ENCODE data around the gene RAB31.

RAB31 gene

DNA sequence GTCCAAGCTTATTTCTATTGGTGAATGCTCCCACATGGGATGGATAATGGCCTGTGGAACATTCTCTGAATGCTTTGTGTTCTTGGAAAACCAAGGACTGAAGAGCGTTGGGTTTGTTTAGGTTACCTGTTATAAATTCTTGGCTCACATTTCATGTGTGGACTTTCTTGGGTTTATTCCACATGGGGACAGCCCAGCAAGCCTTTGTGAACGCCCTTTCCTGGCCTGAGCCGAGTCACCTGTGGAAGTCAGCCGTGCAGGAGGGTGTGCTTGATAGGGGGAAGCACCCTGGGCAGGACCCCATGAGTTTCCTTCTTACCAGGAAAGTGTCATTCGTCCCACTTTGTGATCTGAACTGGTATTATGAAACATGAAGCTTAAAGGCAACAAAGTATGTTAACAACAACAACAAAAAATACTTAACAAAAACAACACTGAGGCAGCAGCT is 4.1 kb downstream of the RAB31 start:
- no peak for DNase-seq (ENCODE audit: low read depth in 2 of 2)

DNA sequence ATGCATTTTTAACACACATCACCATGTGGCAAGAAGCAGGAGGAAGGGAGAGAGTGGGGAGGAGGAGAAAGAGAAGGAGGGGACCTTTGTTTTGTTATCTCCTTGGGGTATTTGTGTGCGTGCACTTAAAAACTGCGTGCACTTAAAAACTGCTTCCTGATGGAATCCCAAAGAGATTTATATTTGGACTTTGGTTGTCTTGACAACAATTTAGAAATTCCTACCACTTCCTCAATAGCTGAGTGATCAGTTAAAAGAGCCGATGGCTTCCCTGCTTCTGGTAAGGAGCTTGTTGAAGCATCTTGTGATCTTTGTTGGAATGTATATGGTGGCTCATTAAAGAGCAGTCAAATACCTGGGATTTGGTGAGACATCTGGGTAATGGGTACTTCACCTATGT is 4.5 kb downstream of the RAB31 start:
- DNase-seq (ENCODE audit: low read depth in 2 of 2) = no peak

DNA sequence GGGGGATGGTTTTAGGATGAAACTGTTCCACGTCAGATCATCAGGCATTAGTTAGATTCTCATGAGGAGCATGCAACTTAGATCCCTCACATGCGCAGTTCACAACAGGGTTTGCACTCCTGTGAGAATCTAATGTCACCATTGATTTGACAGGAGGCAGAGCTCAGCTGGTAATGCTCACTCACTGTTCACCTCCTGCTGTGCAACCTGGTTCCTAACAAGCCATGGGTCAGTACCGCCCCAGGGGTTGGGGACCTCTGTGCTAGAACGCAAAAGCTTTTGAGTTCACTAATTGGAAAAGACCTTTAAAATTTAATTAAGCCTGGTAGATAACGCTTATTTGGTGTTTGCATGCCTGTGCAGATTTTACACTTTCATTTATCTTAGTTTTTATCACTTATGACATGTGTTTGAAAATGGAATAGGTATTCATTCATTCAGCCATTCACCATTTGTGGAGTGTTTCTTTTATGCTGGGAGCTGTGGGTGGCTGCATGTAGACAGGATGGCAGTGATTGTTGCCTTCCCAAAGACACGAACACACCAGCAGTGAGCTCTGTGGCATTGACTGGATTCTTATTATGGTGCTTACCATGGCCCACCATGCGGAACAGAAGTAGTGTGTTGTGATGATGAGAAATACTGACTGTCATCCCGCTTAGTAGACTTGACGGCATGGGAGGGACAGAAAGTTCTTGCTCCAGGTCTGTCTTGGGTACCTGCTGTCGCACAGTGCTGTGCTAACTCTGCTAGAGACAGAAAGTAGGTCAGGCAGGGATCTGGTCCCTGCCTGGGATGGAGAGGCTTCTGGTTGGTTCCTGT is 6.4 kb downstream of the RAB31 start:
- DNase-seq (ENCODE audit: low read depth in 2 of 2) = no peak

DNA sequence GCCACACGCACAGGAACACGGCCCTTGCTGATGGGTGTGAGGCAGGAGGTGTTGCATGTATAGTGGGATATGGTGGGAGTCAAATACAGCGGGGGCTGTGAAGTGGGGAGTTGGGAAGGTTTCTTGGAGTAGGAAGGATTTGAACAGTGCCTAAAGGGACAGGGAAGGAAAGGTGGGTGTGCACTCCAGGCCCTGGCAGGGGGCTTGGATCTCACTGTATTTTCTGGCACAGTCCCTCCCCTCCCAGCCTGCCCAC is 6.9 kb downstream of the RAB31 start:
- DNase-seq (ENCODE audit: low read depth in 2 of 2) = no peak

DNA sequence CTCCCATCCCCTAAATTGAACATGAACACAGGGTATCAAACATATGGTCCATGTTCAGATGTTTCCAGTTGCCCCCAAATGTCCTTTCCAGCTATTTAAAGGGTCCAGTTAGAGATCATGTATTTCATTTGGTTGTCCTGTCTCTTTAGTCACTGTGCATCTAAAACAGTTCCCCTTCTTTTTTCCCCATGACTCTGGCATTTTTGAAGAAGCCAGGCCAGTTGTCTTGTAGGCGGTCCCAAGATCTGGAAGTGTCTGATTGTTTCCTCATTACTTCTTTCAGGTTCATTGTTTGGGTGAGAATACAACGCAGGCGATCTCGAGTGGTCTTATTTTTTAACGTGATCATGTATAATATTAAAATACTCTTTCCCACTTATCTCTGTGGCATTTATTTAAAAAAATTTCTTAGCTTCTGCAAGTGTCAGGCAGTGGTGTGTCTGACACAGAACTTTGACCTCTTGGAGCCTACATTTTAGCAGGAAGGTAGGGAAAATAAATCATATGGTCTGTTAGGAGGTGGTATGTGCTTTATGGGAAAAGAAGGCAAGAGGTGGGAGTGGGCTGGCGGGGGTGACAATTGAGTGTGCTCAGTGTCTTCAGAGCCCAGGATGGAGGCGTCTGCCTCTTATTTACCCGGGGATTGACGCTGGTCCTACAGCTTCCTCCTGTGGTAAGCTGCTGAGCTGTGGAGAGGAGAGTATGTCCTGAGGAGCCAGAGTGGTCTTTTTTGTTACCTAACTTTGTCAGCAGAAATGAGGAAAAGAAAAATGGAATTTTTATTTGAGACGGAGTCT is 8.1 kb downstream of the RAB31 start:
- no peak for DNase-seq (ENCODE audit: low read depth in 2 of 2)

DNA sequence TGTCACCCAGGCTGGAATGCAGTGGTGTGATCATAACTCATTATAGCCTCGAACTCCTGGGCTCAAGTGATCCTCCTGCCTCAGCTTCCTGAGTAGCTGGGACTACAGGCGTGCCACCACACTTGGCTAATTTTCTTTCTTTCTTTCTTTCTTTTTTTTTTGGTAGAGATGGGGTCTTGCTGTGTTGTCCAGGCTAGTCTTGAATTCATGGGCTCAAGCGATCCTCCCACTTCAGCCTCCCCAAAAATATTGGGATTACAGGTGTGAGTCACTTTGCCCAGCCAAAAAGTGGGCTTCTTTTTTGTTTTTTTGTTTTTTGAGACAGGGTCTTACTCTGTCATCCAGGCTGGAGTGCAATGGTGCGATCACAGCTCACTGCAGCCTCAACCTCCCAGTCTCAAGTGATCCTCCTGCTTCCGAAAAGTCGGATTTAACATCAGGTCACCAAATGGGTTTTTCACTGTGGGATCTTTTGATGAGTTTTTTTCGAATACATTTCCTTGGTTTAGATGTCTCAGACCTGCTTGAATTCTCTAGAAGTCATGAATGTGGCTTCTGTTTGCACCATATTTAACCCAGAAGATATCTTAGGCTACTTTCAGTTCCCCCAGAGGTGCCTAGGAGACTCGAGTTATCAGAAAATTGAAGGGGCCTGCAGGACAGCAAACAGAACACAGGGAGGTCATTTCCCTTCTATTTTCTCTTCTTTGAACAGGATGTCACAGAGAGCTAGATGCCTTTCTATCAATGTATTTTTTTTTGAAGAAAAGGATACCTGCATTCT is 8.9 kb downstream of the RAB31 start:
- DNase-seq (ENCODE audit: low read depth in 2 of 2) = no peak

DNA sequence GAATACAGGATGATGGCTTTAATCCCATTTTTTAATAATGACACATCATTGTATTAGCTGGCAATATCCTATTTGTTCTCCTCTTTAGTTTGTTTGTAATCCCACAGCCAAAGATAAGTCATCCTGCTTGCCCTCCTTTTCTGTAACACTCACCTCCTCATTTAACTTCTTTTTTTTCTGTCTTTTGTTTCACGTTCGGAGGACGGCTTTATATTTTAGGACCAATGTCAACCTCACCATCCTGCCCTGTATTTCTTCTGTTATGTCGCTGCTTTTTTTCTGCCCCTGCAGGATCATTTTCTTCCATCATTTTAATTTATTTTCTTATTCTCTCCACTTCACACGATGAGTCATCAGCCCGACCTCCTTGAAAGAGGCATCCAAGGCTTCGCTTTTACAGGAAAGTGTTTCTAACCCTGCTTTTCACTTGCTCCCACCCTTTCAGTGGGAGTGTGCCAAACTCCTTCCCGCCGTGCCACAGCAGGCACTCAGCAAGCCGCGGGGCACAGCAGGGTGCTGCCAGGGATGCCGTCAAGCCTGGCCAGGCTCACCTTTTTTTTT is 11.4 kb downstream of the RAB31 start:
- peak in 1 of 2 experiments; percentile 41 for DNase-seq (ENCODE audit: low read depth in 2 of 2)

DNA sequence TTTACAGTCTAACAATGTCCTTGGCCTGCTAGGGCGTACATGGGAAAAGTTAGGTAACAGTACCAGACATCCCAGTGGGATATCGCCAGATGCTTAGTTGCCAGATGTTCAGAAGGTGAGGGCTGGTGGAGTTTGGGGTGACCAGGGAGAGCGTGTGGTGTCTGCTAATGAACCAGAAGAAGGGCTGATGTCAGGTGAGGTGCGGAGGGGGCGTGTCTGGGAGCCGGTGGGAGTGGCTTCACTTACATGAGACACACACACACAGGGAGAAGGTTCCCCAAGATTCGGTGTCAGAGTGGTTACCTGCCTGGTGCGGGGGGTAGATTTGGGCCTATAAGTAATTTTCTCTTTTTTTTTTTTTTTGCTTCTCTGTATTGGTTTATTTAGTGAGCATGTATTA is 12.2 kb downstream of the RAB31 start:
- DNase-seq (ENCODE audit: low read depth in 2 of 2) = no peak

DNA sequence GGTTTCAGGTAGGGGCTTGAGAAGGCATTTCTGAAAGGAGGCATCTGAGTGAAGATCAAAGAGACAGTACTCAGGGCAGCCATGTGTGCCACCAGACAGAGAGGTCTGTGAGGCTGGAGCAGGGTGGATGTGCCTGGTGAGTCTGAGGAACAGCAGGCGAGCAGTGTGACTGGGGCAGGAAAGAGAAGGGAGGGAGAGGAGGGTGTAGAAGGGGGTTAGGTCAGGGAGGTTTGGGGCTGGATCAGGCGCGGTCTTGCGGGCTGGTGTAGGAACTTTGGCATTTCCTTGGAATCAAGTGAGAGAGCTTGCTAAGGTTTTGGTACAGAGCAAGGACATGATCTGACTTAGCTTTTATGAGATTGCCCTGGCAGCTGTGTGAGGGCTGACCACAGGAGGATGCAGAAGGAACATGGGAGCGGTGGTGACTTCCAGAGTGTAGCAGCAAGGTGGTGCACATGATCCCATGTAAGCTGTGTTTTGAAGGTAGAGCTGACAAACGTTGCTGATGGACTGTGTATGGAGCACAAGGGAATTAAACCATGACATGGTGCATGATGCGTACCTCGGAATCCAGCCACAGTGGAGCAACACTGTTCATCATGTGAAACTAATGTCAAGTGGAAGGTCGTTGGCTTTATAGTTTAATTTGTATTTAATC is 13.9 kb downstream of the RAB31 start:
- no peak for DNase-seq (ENCODE audit: low read depth in 2 of 2)

DNA sequence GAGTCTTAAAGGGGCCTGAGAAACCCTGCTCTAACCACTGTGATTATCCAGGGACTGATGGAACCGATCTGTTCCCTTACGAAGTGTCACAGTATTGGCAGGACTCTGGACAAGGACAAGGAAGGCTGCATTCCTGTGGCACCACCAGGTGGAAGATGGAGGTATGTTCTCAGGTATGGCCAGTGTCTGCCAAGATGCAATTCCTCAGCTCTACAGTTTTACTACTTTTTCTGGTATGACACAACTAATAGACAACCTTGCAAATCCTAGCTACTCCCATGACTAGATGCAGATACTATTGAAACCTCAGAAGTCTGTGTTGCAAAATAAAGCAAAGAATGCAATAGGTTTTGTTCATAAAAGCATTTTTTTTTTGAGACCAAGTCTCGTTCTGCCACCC is 14.6 kb downstream of the RAB31 start:
- DNase-seq (ENCODE audit: low read depth in 2 of 2) = no peak

DNA sequence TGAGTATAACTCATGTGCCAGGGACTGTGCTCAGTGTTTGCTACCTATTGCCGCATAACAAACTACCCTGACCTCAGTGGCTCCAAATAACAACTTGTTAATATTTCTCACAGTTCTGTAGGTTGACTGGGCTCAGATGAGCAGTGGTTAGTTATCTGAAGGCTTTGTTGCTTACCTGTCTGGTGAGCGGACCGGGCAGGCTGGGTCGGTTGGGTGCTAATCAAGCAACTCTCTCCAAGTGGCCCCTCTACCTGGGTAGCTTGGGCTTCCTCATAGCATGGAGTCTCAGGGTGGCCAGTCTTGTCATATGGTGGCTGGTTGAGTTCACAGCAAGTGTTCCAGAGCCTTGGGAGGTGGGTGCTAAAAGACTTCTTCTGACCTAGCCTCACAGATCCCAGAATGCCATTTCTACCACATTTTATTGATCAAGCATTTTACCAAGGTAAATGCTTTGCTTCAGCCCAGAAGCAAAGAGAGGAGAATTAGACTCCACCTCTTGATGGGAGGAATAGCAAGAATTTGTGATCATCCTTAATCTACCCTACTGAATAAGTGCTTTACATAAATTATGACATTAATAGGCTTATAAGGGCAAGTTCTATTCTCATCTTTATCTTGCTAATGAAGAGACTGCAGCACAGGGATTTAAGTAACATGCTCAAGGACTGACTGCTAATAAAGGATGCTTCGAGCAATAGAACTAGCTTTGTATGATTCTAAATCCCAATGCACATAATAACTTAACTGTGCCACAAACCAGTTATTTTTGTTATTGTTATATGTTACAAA is 16.9 kb downstream of the RAB31 start:
- no peak for DNase-seq (ENCODE audit: low read depth in 2 of 2)

DNA sequence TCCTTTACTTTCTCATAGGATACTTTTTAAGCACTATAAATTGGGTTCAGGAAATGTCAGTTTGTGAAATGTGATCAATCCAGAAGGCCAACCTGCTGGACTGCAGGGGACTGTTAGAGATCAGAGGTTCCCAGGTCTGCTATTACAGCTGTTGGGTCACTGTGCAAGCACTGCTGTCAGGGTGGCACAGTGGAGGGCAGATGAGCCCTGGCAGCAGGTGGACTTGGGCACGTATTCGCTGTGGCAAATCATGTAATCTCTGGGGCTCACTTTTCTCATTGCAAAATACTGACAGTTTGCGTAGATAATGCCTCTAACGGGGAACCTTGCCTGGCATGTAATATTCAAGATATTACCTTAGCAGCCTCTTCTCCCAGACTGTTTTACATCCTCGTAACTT is 18.1 kb downstream of the RAB31 start:
- DNase-seq (ENCODE audit: low read depth in 2 of 2) = no peak

DNA sequence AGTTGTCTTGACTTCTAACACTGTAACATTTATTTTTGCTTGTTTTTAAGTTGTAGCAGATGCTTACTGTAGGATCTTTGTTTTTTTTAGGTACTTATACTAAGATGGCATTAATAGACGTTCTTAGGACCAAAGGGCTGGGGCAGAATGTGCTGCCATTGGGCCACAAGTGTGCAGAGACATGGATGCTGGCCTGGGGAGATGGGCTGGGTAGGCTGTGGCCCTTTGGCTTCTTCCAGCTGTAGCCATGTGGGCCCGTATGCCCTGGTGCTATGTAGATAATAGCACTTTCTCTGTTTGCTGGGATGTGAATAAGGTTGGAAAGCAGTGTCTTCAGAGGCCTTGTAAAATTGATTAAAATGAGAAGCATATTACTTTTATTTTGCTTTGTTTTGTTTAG is 18.8 kb downstream of the RAB31 start:
- DNase-seq (ENCODE audit: low read depth in 2 of 2) = no peak

DNA sequence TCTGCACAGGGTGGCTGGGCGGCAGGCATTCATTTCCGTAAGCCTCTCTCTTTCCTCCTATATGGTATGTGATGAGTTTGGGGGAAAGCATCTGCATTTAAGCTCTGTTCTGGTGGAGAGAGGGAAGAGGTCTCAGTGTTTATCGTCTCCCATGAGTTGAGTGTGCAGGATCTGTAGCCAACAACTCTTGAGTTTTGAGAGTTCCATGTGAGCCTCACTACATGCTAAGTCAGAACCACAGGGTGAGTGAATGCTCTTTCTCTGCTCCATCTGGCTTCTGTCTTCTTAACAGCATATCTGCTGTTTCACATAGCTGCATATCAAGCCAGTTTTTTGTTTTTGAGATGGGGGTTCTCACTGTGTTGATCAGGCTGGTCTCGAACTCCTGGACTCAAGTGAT is 22.7 kb downstream of the RAB31 start:
- no peak for DNase-seq (ENCODE audit: low read depth in 2 of 2)

DNA sequence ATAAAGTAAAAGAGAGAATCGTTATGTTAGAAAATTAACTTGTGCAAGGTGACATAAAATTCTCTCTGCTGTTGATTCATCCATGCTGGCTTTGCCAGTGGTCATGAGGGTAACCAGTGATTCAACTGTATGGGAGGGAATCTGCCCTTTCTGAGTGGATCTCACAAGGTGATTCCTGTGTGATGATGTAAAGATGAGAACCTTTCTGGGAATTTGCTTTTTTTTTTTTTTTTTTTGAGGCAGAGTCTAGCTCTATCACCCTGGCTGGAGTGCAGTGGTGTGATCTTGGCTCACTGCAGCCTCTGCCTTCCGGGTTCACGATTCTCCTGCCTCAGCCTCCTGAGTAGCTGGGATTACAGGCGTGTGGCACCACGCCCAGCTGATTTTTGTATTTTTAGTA is 23.3 kb downstream of the RAB31 start:
- no peak for DNase-seq (ENCODE audit: low read depth in 2 of 2)

DNA sequence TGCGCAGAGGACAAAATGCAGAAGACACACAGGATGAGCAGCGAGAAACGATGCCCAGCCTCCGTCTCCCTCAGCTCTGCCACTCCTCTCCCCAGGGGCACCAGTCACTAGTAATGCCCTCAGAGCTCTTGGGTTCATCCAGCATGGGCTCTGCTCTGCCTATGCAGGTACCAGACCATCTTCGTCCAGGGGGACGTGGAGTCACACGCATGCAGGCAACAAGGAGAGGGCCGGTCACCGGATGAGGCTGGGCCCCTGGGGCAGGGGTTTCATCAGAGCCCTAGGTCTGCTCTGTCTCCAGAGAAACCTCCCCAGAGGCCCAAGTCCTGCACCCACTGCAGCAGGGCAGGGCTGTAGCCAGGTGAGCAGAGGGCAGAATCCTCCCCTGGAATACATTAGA is 23.9 kb downstream of the RAB31 start:
- DNase-seq (ENCODE audit: low read depth in 2 of 2) = no peak

DNA sequence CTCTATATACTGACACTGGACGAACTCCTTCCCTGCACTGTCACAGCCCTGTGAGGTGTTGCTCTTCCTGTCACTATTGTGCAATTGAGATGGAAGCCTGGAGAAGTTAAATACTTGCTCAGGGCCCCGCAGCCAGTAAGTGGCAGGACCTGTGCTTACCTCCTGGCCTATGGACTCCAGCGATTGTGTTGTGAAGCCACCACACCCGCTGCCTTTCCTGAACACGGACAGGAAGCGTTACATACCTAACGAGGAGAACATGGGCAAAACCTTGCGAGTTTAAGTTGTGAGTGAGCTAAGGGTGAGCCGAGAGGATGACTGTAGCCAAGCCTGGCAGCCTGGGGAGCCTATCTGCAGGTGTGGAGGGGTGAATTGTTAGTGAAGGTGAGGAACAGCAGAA is 26.1 kb downstream of the RAB31 start:
- no peak for DNase-seq (ENCODE audit: low read depth in 2 of 2)

DNA sequence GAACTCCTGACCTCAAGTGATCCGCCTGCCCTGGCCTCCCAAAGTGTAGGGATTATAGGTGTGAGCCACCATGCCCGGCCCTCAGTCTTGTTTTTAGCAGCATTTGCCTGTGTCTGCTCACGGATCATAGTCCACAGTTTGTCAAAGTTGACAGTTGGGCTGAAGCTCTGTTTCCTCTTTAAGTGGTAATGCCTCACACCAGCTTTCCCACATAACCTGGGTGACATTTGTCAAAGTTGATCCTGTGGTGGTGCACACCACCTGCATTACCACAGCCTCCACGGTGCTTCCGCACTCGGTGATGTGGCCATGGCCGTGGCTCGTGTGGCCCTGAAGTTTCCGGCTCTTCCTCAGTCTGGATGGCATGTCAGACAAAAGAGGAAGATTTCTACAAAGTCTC is 27.1 kb downstream of the RAB31 start:
- DNase-seq (ENCODE audit: low read depth in 2 of 2) = no peak

DNA sequence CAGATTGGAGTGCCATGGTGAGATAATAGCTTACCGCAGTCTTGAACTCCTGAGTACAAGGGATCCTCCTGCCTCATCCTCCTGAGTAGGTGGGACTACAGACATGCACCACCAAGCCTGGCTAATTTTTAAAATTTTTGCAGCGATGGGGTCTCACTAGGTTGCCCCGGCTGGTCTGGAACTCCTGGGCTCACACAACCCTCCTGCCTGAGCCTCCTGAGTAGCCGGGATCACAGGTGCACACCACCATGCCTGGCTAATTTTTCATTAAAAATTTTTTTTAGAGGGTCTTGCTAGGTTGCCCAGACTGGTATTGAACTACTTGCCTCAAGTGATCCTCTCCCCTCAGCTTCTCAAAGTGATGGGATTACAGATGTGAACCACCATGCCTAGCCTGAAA is 27.8 kb downstream of the RAB31 start:
- no peak for DNase-seq (ENCODE audit: low read depth in 2 of 2)

DNA sequence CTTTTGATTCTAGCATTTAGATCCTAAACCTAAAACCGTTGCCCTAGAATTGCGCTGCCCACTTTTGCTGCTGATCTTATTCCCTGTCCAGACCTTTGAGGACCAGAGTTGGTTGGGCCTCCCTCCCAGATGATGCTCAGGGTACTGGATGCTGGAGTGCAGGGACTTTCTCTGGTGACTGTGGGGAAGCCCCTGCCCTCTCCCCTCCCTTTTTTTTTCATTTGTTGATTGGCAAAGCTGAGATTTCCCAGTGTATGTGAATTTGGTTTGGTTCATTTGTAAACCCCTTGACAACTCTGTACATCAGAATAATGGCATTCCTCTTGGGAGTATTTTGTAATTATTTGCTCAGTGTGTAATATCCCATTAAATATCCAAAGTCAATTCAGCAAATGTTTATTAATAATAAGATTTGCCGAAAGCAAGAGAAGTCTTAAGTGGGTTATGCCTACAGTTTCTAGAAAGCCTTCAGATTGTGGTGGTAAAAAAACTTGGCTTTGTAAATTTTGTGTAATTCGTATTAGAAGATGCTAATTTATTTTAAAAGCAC is 28.3 kb downstream of the RAB31 start:
- DNase-seq (ENCODE audit: low read depth in 2 of 2) = no peak

DNA sequence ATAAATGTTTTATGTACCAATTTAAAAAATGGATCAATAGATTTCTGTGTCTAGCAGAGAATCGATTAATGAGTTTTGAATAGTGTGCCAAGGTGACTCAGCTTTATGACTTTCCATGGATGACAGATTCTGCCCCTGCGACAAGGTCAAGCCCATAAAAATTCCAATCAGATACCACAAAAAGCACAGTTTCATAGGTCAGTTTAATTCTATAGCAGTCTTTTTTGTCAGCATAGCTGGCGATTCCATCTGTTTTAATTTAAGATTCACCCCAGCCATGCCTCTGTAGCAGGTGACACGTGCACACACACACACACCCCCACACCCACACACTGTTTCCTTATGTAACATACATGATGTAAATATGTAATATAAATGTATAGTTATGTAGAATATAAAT is 28.9 kb downstream of the RAB31 start:
- no peak for DNase-seq (ENCODE audit: low read depth in 2 of 2)
